NCI-H748 (cell line): ENCODE results near the gene PROM1.

Experiments used
- DNase-seq: peaks from one replicate; lab custom pipeline; 2025; ENCODE audit not compliant: unreplicated experiment; lab: John Stamatoyannopoulos, UW

The PROM1 gene

GRCh38 chr4:16067515-16067914, 16.3 kb downstream of the PROM1 start:
- no peak for DNase-seq

GRCh38 chr4:16066586-16067128, 17.2 kb downstream of the PROM1 start:
- DNase-seq, result no peak

DNA sequence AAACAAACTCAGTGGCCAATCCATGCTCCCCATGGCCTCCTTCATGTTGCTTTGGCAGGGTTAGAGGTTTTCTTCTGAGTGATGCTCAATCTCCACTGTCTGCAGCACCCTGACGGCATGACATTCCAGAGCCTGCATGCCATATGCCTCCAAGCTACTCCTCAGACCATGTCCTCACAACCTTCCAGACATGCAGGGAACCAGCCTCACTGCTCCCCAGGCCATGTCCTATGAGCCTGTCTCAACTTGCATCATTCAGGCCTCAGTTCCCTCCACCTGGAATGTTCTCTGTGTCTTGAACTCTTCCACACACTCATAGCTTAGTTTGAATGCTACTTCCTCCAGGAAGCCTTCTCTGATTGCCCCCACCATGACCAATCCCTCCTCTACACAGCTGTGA, 18.8 kb downstream of the PROM1 start:
- no peak for DNase-seq

DNA sequence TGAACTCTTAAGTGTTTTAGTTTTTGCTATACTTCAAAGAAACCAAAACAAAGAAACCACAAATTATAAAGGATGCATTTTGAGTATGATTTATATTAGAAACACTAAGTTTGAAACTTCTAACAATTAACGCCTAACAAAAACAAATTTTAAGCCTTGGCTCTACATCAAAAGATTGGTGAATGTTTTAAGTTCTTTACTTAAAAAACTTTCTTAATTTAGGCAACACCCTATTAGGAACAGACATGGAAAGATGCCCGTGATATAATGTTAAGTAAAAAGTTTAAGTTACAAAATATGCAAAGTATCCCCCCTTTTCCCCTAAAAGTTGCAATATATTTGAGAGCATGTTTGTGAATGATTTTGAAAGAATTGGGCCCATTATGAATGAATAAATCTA, 21.2 kb downstream of the PROM1 start:
- DNase-seq, result no peak

DNA sequence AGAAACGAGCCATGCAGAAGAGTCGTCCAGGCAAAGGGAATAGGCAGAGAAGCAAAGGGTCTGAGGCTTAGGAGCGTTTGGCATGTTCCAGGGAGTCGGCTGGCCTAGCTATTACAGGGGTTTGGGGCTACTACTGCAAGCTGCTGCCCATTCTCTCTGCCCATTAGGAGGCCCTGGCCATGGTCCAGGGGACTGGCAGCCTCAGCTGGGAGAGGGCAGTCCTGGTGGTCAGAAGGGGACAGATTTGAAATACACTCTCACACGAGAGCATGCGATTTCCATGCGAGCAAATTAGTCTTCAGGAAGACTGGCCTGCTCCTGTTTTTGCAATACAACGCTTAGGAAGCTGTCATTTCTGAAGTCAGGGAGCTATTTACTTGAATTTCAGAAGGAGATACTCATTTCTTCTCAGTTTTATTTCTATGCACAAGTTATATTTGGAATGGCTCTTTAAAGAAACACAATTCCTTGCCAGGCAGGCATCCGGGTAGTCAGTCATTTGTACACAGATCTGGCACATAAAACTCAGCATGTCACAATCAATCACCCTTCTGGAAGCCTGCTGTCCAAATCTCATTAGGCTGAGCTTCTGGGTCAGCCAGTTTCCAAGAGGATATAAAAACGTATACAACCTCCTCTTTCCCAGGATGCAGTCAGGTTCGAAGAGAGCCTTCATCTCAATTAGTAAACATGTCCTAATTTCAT, 27.0 kb downstream of the PROM1 start:
- no peak for DNase-seq

DNA sequence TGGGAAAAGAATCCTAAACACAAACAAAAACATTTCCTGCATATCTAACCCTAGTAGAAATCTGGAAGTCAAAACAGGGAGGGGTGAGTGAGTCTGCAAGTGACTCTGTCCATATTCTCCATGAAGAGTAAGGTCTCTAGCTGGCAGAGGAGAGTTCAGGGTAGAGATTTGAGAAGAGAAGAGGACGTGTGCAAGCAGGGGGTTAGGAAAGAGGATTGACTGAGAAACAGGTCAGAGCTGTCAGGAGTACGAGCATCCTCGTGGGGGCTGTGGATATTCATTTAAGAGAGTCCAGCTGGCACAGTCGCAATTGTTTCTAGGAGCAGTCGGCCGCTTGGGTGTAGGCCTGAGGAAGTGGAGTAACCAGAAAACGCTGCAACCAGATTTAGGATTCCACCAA, 27.9 kb downstream of the PROM1 start:
- no peak for DNase-seq

- DNase-seq, result no peak
These were observed 28.4 kb downstream of the PROM1 start for GRCh38 chr4:16055471-16055870.

GRCh38 chr4:16052939-16053338, 30.9 kb downstream of the PROM1 start:
- DNase-seq, result no peak

DNA sequence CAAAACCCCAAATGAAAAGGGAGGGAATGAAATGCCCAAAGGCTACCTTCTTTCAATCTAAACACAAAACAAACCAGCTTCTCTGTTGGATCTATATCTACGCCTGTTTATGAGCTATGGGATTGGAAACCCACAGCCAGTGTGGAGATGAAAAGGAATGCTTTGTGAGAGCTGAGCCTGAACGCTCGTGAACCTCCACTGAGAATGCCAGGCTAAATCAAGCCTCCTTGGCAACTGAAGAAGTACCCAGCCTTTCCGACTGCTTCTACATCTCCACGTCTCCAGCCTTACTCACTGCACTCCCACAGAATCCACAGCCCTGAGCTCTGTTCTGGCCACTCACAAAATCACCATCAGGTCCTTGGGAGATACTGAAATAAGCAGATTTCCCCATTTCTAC, 31.8 kb downstream of the PROM1 start:
- DNase-seq, result no peak

DNA sequence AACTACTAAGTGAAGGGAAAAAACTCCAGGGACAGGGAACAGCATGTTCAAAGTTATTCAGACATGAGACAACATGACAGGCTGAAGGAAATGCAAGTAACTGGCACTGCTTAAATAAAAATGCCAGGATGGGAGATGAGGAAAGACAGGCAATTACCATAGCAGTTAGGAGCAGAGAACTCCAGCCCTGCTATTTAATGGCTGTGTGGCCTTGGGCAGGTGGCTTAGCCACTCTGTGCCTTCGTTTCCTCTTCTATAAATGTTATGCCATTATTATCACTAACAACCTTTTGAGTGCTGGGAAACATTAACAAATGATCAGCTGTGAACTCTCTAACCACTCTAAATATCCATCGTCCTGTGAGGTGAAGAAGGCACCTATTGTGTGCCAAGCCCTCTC, 32.7 kb downstream of the PROM1 start:
- DNase-seq, result no peak

DNA sequence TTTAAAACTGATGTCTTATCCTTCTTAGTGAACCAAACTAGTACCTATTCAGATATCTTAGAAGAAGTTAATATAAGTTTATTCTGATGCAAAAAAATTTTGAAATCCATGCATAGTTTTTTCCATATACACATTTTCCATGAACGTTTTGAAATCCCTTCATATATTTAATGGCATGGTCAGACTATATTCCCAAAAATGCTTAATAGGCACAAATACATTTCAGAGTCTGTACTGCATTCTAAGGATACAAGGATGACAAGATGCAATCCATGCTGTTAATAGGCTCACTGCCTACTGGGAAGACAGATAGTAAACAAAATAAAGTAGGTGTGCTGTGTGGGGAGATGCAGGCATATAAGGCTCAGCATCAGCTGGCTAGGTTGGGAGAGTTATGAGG, 33.2 kb downstream of the PROM1 start:
- no peak for DNase-seq

DNA sequence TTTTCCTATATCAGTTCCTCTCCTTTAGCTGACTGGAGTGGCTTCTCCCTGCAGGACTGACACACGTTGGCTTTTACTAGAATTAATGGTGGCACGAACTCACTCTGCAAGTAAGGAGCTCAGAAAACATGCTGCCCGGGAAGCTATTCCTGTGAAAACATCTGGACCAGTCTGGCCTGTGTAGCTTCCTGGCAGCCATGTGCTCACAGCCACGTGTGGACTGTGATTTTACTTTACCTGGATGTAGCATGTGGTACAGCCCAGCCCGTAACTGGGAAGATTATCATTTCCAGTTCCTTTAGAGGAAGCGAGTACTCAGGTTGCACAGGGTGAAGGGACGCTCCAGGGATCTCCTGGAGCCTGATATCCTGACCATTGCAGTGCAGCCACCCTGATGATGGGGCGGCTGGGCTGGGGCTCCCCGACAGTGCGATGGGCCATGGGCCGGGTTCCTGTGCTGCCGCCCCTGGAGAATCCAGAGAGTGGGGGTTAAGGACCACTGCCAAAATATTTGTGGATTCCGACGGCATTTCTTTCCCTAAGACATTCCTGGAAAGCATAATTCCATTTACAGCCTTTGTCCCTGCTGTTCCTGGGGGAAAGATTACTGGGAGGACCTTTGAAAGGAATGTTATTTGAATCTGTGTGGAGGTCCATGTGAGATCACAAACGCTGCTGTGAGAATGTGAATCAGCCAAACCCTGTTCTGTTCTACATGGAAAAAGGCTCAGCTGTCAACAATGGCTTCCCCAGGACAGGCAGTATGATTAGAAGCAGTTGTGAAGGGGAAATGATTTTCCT, 35.0 kb downstream of the PROM1 start:
- DNase-seq, result no peak

DNA sequence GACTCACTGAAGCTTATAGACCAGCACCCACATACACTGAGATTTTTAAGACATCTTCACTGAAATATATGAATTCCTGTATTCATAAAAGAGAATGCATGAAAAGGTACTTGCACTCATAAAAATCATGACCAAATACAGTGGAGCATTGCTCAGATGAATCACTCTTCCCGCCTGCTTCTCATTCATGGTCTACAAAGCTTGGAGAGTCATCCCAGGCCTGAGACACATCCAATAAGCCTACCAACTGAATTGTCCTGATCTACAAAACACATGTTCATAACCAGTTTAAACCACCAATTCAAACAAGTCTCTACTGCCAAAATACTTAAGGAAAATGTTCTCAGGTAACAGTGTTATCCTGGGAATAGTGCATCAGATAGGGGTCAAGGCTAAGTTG, 38.1 kb downstream of the PROM1 start:
- no peak for DNase-seq

DNA sequence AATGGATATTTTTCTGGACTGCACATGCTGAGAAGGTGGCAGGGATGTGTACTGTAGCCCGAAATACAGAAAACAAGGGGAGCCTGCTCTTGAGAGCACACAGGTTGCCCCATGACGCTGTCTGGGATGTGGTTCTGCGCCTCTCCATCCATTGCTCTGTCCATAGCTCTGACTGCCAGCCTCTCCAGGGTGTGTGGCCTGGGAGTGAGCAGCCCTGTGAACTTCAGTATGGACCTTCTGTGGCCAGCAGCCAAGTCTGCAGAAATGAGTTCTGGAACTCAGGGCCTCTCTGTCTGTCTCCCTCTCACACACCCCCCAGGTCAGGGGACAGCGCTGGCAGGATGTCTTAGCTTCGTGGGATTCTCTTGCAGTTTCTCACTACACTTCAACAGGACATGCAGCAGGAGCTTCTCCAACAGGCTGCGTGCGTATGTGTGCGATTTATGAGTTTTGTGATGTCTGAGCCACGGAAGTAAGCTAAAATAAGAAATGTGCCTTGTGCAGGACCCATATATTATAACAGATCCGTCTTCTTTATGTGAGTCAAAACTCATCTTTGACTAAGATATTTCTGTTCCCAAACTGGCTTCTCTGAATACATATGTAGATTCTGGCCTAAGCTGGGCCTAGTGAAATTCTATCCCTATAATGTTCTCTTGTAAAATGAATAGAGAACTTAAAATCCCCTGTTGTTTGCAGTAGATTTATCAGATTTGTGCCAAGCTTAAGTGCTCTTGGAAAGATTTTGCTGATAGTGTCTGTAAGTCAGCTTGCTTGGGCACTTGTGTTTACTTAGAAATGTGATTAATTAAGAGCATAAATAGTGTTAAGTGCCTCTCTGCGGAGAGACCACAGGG, 40.0 kb downstream of the PROM1 start:
- no peak for DNase-seq

DNA sequence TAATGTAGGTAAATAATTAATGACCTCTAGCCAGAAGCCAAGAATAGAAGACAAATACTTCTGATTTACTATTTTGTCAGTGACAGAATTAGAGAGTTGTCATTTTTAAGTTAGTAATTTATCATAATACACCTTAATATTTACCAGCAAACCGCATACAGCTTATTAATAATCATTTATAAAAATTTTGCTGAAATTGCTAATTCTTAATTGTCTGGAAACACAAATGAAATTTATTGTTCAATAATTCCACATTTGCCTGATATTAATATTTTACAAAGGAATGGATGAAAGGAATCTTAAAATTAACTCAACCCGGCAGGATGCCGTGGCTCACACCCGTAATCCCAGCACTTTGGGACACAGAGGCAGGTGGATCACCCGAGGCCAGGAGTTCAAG, 44.7 kb downstream of the PROM1 start:
- no peak for DNase-seq

DNA sequence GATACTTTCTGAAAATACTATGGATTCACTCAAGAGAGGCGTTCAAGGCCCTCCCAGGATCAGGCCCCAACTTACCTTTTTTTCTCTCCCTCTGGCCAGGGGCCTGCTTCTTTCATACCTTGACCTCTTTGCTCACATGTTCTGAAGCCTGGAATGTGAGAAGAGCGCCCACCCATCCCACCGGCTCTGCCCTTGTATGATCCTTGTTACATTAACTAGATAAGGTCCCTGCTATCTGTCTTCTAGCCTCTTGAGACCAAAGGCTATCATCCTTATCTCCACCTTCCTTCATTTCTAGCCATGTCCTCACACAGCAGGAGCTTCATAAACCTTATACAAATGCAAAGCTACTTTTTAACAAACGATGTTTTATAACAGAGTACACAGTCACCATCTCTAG, 45.9 kb downstream of the PROM1 start:
- no peak for DNase-seq

DNA sequence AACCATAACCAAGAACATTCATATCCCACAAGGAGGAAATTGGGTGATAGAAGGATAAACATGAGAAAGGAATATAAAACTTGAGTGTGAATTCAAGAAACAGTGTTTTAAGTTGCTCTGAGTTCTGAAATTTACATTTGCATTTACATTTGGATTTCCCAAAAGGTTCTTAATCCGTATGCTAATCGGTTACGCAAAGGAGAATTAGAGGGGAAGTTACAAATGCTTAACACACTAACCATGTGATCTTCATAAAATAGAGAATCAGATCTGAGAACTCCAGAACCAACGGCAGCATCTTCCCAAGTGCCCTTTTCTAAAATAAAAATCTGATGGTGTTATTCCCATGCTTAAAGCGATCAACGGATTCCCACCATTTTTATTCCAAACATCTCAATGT, 48.0 kb downstream of the PROM1 start:
- DNase-seq, result no peak

GRCh38 chr4:16034010-16034748, 49.6 kb downstream of the PROM1 start:
- DNase-seq, result no peak

DNA sequence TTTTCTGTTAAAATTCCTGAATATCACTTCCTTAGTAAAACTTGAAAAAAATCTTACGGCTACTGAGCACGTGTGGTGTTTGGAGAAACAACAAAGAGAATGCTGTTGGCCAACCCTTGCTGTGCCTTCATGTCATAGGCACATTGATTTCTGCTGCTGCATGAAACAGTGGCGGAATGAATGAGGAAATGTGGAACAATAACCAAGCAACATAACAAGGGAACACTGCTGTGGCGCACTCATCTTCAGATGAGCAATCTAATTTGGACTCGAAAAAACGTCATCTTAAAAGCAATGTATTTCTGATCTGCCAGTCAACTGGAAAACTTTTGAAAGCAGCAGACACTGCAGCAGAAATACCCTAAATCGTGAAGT, 51.4 kb downstream of the PROM1 start:
- DNase-seq, result no peak

- DNase-seq, result no peak
These were observed 52.1 kb downstream of the PROM1 start for GRCh38 chr4:16031546-16032395.
